Fibroblast of pulmonary artery (primary cell): ENCODE results near the gene ALAD.
"Not testable (repeated sequence)": the region's sequence is repeated elsewhere in the genome, so short reads cannot be mapped to it uniquely, and the experiment has no call there.

Experiments
- DNase-seq: peaks from one replicate; pipeline ENCODE4 v3.0.0-alpha.2; 2010; ENCODE audit warnings: low read depth
- H3K4me3 ChIP-seq: replicated peaks from 2 replicates; pipeline ENCODE4 v1.5.1; 2011; ENCODE audit warnings: low read depth, mild to moderate bottlenecking, control low read depth, low read length, moderate library complexity
- CTCF ChIP-seq: IDR thresholded peaks from 2 replicates; pipeline ENCODE4 v1.5.1; 2011; ENCODE audit warnings: mild to moderate bottlenecking, control low read depth, low read length, inconsistent platforms; ENCODE audit errors: missing control alignments

The ALAD gene

GRCh38 chr9:113389451-113389850, 11.6 kb downstream of the ALAD start:
- TF ChIP-seq CTCF, result no peak
- no peak for DNase-seq

GRCh38 chr9:113388833-113389232, 12.3 kb downstream of the ALAD start:
- no peak for DNase-seq
- no peak for TF ChIP-seq CTCF
- no peak overlapping the region for H3K4me3 ChIP-seq

More at GRCh38 chr9:113389451-113389850, 11.6 kb downstream of the ALAD start:
- no peak overlapping the region for H3K4me3 ChIP-seq

GRCh38 chr9:113387560-113388230, 13.4 kb downstream of the ALAD start:
- no peak for DNase-seq
- H3K4me3 ChIP-seq, result no peak overlapping the region
- no peak for TF ChIP-seq CTCF

GRCh38 chr9:113386571-113387393, 14.3 kb downstream of the ALAD start:
- no peak overlapping the region for H3K4me3 ChIP-seq
- no peak for DNase-seq
- no peak for TF ChIP-seq CTCF

- no peak overlapping the region for H3K4me3 ChIP-seq
- DNase-seq, result no peak
- TF ChIP-seq CTCF, result no peak
Observed at GRCh38 chr9:113381909-113382411, 19.1 kb downstream of the ALAD start.

GRCh38 chr9:113381441-113381840, 19.6 kb downstream of the ALAD start:
- DNase-seq, H3K4me3 ChIP-seq: not testable (repeated sequence)

- DNase-seq, result no peak
- no peak for TF ChIP-seq CTCF
- no peak overlapping the region for H3K4me3 ChIP-seq
Observed at GRCh38 chr9:113380869-113381378, 20.2 kb downstream of the ALAD start.

- not testable (repeated sequence) for DNase-seq, H3K4me3 ChIP-seq
Observed at GRCh38 chr9:113379829-113380210, 21.3 kb downstream of the ALAD start.

- not testable (repeated sequence) for DNase-seq, H3K4me3 ChIP-seq
Observed at GRCh38 chr9:113379094-113379828, 21.8 kb downstream of the ALAD start.
